ENCODE results near the gene MRAS.
"Not testable (repeated sequence)": the region's sequence is repeated elsewhere in the genome, so short reads cannot be mapped to it uniquely, and the experiment has no call there.

Gene MRAS

GRCh38 chr3:138426754-138427153, 78.4 kb downstream of the MRAS start:
- not testable (repeated sequence) for DNase-seq

GRCh38 chr3:138429665-138430064, 81.3 kb downstream of the MRAS start:
- no peak for DNase-seq

- DNase-seq = no peak
These were observed 84.3 kb downstream of the MRAS start for GRCh38 chr3:138432576-138433240.

GRCh38 chr3:138433892-138434275, 85.5 kb downstream of the MRAS start:
- no peak for DNase-seq

- DNase-seq = no peak
These were observed 86.0 kb downstream of the MRAS start, which contains the start of gene ESYT3 for GRCh38 chr3:138434276-138434874. Gene ESYT3 (plus strand): TSS chr3:138434616. CDS start chr3:138434799, 183 bp downstream.

- DNase-seq = no peak
These were observed 86.7 kb downstream of the MRAS start for GRCh38 chr3:138434875-138435772.

- DNase-seq = no peak
These were observed 87.5 kb downstream of the MRAS start for GRCh38 chr3:138435840-138436239.

- no peak for DNase-seq
These were observed 88.9 kb downstream of the MRAS start for GRCh38 chr3:138437281-138437680.

GRCh38 chr3:138438896-138439295, 90.5 kb downstream of the MRAS start:
- DNase-seq = no peak

GRCh38 chr3:138439646-138440045, 91.3 kb downstream of the MRAS start:
- DNase-seq = no peak

GRCh38 chr3:138440121-138440521, 91.7 kb downstream of the MRAS start:
- DNase-seq = no peak

GRCh38 chr3:138440596-138440995, 92.2 kb downstream of the MRAS start:
- no peak for DNase-seq

- DNase-seq = no peak
These were observed 92.9 kb downstream of the MRAS start for GRCh38 chr3:138441256-138441655.

GRCh38 chr3:138441742-138442141, 93.4 kb downstream of the MRAS start:
- no peak for DNase-seq

- DNase-seq = no peak
These were observed 94.1 kb downstream of the MRAS start for GRCh38 chr3:138442433-138442832.

- DNase-seq = no peak
These were observed 94.7 kb downstream of the MRAS start for GRCh38 chr3:138443091-138443490.

GRCh38 chr3:138443521-138444503, 95.4 kb downstream of the MRAS start:
- no peak for DNase-seq

GRCh38 chr3:138445236-138445635, 96.9 kb downstream of the MRAS start:
- no peak for DNase-seq

GRCh38 chr3:138445654-138446053, 97.3 kb downstream of the MRAS start:
- no peak for DNase-seq

- no peak for DNase-seq
These were observed 100.3 kb downstream of the MRAS start for GRCh38 chr3:138448631-138449030.

GRCh38 chr3:138449490-138449889, 101.1 kb downstream of the MRAS start:
- no peak for DNase-seq

GRCh38 chr3:138450181-138450580, 101.8 kb downstream of the MRAS start:
- no peak for DNase-seq

Measured in activated gamma-delta T cell (primary cell).